Measurements from ENCODE around the gene LDLR. TPM values are rescaled to one million over a fixed set of nuclear protein-coding genes. Genes with fewer than 3 reads are reported as not detected.
A peak's percentile ranks its signal among the peaks of the same experiment; 100 is the strongest.
"Not testable (repeated sequence)": the region's sequence is repeated elsewhere in the genome, so short reads cannot be mapped to it uniquely, and the experiment has no call there.

The LDLR gene
- total and polyA plus RNA-seq, 10 donors, result 7.0 to 117 (median 25.6) TPM

- no peak for DNase-seq
- Histone ChIP-seq H3K4me3 (no peak overlapping the region), H3K4me1 (peaks cover 50 to 95% (median 82%) of the 10 kb centered on the region in 6 donors), H3K27me3 (replicated peaks in 1 of 7) (peaks cover 0 to 30% (median 3%) of the 10 kb centered on the region in 7 donors), H3K27ac (peak overlapping the region in 7 of 8 donors; percentile 94 to 99 (median 95)), H3K36me3 (peaks cover 0 to 15% (median 0%) of the 10 kb centered on the region in 6 donors), H3K9me3 (peaks cover 0 to 14% (median 2%) of the 10 kb centered on the region in 8 donors)
- intact Hi-C loops (cut with DNase I; ENCODE audit: low total_unique reads), result no loop called here
- 91 to 95% (median 93%) methylated on average over 15 of the region's 15 CpGs for WGBS, 5 donors
- TF ChIP-seq CTCF (IDR thresholded peaks at IDR 0.05 in 8 of 11, conservative IDR thresholded peaks at IDR 0.05 in 3 of 11), result no peak
- TF ChIP-seq POLR2AphosphoS5 (IDR thresholded peaks at IDR 0.05), result no peak
- no peak for TF ChIP-seq POLR2A (IDR thresholded peaks at IDR 0.05)
Observed at GRCh38 chr19:11093689-11094238, 4.5 kb downstream of the LDLR start.

GRCh38 chr19:11094520-11094894, 5.2 kb downstream of the LDLR start:
- Histone ChIP-seq H3K9me3 (peaks cover 0 to 19% (median 6%) of the 10 kb centered on the region in 8 donors), H3K27me3 (replicated peaks in 1 of 7) (peaks cover 0 to 23% (median 0%) of the 10 kb centered on the region in 7 donors), H3K27ac (peak overlapping the region; percentile 76 to 99 (median 89)), H3K4me3 (no peak overlapping the region), H3K4me1 (peaks cover 45 to 88% (median 75%) of the 10 kb centered on the region in 6 donors), H3K36me3 (peaks cover 0 to 16% (median 0%) of the 10 kb centered on the region in 6 donors)
- intact Hi-C loops (cut with DNase I; ENCODE audit: low total_unique reads), result no loop called here
- no peak for TF ChIP-seq POLR2A (IDR thresholded peaks at IDR 0.05)
- no peak for TF ChIP-seq POLR2AphosphoS5 (IDR thresholded peaks at IDR 0.05)
- no peak for TF ChIP-seq CTCF (IDR thresholded peaks at IDR 0.05 in 8 of 11, conservative IDR thresholded peaks at IDR 0.05 in 3 of 11)
- no peak for DNase-seq
- 79 to 89% (median 85%) methylated on average over 4 of the region's 4 CpGs for WGBS, 5 donors

- no peak for DNase-seq
- TF ChIP-seq POLR2AphosphoS5 (IDR thresholded peaks at IDR 0.05), result peak in 1 of 3 donors; percentile 64
- TF ChIP-seq POLR2A (IDR thresholded peaks at IDR 0.05), result no peak
- Histone ChIP-seq H3K4me1 (peaks cover 38 to 81% (median 64%) of the 10 kb centered on the region in 6 donors), H3K27me3 (replicated peaks in 1 of 7) (peaks cover 0 to 9% (median 0%) of the 10 kb centered on the region in 7 donors), H3K4me3 (peak overlapping the region in 1 of 8 donors; percentile 27), H3K36me3 (peaks cover 0 to 34% (median 10%) of the 10 kb centered on the region in 6 donors), H3K27ac (peak overlapping the region; percentile 76 to 99 (median 89)), H3K9me3 (peaks cover 0 to 21% (median 6%) of the 10 kb centered on the region in 8 donors)
- intact Hi-C loops (cut with DNase I; ENCODE audit: low total_unique reads), result no loop called here
- 43 to 63% (median 46%) methylated on average over 10 of the region's 10 CpGs for WGBS, 5 donors
Observed at GRCh38 chr19:11096210-11096841, 7.1 kb downstream of the LDLR start.

GRCh38 chr19:11097367-11097766, 8.1 kb downstream of the LDLR start:
- H3K27me3 ChIP-seq (replicated peaks in 1 of 7); intact Hi-C loops (cut with DNase I; ENCODE audit: low total_unique reads); H3K4me3 ChIP-seq; DNase-seq: not testable (repeated sequence)
- WGBS, 5 donors, result 95 to 99% (median 96%) methylated on average over 6 of the region's 6 CpGs
- Histone ChIP-seq H3K9me3 (peaks cover 0 to 18% (median 6%) of the 10 kb centered on the region in 8 donors), H3K4me1 (peaks cover 30 to 71% (median 54%) of the 10 kb centered on the region in 6 donors), H3K36me3 (peaks cover 0 to 45% (median 19%) of the 10 kb centered on the region in 6 donors), H3K27ac (peak overlapping the region in 4 of 8 donors; percentile 95 to 99 (median 96))

- Histone ChIP-seq H3K27ac (peak overlapping the region in 1 of 8 donors; percentile 99), H3K4me3 (no peak overlapping the region), H3K36me3 (peaks cover 0 to 54% (median 28%) of the 10 kb centered on the region in 6 donors), H3K4me1 (peaks cover 22 to 61% (median 44%) of the 10 kb centered on the region in 6 donors), H3K9me3 (peaks cover 0 to 15% (median 6%) of the 10 kb centered on the region in 8 donors), H3K27me3 (replicated peaks in 1 of 7) (peaks cover 0 to 9% (median 0%) of the 10 kb centered on the region in 7 donors)
- TF ChIP-seq POLR2AphosphoS5 (IDR thresholded peaks at IDR 0.05) (no peak), POLR2A (IDR thresholded peaks at IDR 0.05) (no peak)
- intact Hi-C loops (cut with DNase I; ENCODE audit: low total_unique reads), result no loop called here
- WGBS, 5 donors, result 94 to 99% (median 95%) methylated on average over 2 of the region's 2 CpGs
- DNase-seq, result no peak
Observed at GRCh38 chr19:11098327-11098726, 9.1 kb downstream of the LDLR start.
